Adrenal gland (tissue), 12 donors: ENCODE results near the gene PLCB1. TPM values are rescaled to one million over a fixed set of nuclear protein-coding genes. Genes with fewer than 3 reads are reported as not detected.

Source experiments
- DNase-seq, 7 donors: peaks; one replicate each; pipeline ENCODE4 v3.0.0-alpha.2; 2019 to 2020
- H3K27ac ChIP-seq, 5 donors: fragments of 200-600 bp; sonication (generic) in 4 of 5; 1 replicate in 3 of 5; 2 replicates in 2 of 5; pipeline versions ENCODE4 v1.5.1 to v1.8.0; 2016 to 2020; ENCODE audit warnings: mild to moderate bottlenecking in 1 of 5
- H3K27me3 ChIP-seq: fragments of 200-600 bp; 2 replicates; pipeline ENCODE4 v1.8.0; 2021
- H3K36me3 ChIP-seq, 2 donors: fragments of 200-600 bp; replicated peaks in 1 of 2; 1 replicate in 1 of 2; 2 replicates in 1 of 2; pipeline versions ENCODE4 v1.5.1 to v1.8.0; 2018 to 2022
- H3K4me1 ChIP-seq, 2 donors: fragments of 200-600 bp; replicated peaks in 1 of 2; 1 replicate in 1 of 2; 2 replicates in 1 of 2; pipeline versions ENCODE4 v1.5.1 to v1.8.0; 2018 to 2021
- H3K4me3 ChIP-seq, 4 donors: fragments of 200-600 bp; sonication (generic) in 3 of 4; one replicate each; pipeline ENCODE4 v1.5.1; 2016 to 2018
- H3K9me3 ChIP-seq, 3 donors: fragments of 200-600 bp; sonication (generic) in 1 of 3; replicated peaks in 1 of 3; 1 replicate in 2 of 3; 2 replicates in 1 of 3; pipeline versions ENCODE4 v1.5.1 to v1.8.0; 2016 to 2021
- POLR2A ChIP-seq, 2 donors: fragments of 450-650 bp; IDR thresholded peaks; one replicate each; pipeline ENCODE4 v1.6.1; 2017; ENCODE audit warnings: antibody characterized with exemption in 2 of 2, mild to moderate bottlenecking in 2 of 2, moderate library complexity in 1 of 2
- WGBS, 4 donors: extraction: QIAGEN DNeasy Blood & Tissue Kit in 2 of 4; methylation state at CpG; one replicate each; pipeline versions ENCODE4 v1.1.5 to v1.1.7; 2013 to 2017; 5-methylcytosine and 5-hydroxymethylcytosine counted together
- intact Hi-C, 2 donors: fragments of 100-400 bp; cut with DNase I; formaldehyde crosslinking; loops; one replicate each; pipeline versions ENCODE4 v1.14.1 to v1.15.0; 2022 to 2023
- polyA plus RNA-seq, 3 donors: library from polyadenylated mRNA; stranded (reverse); fragments of 200-250 nt in 2 of 3; fragments of 350-450 nt in 1 of 3; fragmentation: Illumina TruSeq in 1 of 3; extraction: RNeasy Lipid Tissue Mini Kit (QIAGEN cat#74804) in 1 of 3; gene quantifications; one replicate each; pipeline ENCODE4 v1.2.3, GENCODE V29; 2013 to 2014
- total RNA-seq, 9 donors: library from RNA; depleted of rRNA in 4 of 9; stranded (reverse); fragments of >200 nt in 4 of 9; fragments of 120-200 nt in 1 of 9; fragmentation: NEBNext Ultra II Directional in 1 of 9; extraction: Animal tissue kit (Norgen Biotek cat#: 25700) in 1 of 9; gene quantifications; one replicate each; pipeline versions ENCODE4 v1.1.0 to v1.2.4, GENCODE V29; 2013 to 2023
- TF ChIP-seq, protein P1 (sequence below), 6 experiments: fragments of 450-650 bp in 4 of 6; fragments of 200-600 bp in 2 of 6; sonication (generic) in 1 of 6; IDR thresholded peaks; 1 replicate in 5 of 6; 2 replicates in 1 of 6; pipeline versions ENCODE4 v1.5.1 to v1.8.0; 2016 to 2021; ENCODE audit warnings: antibody characterized with exemption in 6 of 6, mild to moderate bottlenecking in 2 of 6, moderate library complexity in 1 of 6
- donor health status: healthy with polysubstance abuse.
- donor health status: Bipolar disorder and iron deficiency.
- donor health status: DM: yes; HTN: yes; CAD: no.
- donor health status: DM: no; HTN: no; CAD: no.
- donor health status: DM: no; HTN: no; CAD: no.
- donor health status: DM: yes; HTN: yes; CAD: no.

Gene PLCB1
- total and polyA plus RNA-seq, 12 donors = 7.7 to 56.6 (median 27.9) TPM

DNA sequence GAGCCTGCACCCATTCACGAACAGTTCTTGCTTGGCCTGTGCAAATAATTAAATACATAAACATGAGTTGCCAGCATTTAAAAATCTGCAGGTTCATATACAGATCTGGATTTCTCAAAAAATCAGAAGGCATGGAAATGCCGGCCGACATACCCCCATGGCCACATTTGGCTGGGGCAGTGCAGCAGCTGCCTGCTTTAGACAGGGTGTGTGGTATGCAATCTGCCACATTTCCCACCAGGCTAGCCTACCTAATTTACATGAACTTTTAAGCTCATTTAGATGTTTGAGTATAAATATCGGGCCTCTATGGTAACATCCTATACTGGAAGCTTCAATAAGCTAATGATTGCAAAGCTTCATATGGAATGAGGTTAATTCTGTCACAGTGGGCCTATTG is 31.5 kb downstream of the PLCB1 start:
- peaks cover 0 to 8% of the 10 kb centered on the region in 2 donors for H3K4me1 ChIP-seq
- DNase-seq = no peak
- H3K9me3 ChIP-seq = no peaks in the 10 kb centered on the region
- H3K36me3 ChIP-seq = no peaks in the 10 kb centered on the region
- 94 to 96% (median 95%) methylated on average over 4 of the region's 4 CpGs for WGBS, 4 donors
- no peaks in the 10 kb centered on the region for H3K27me3 ChIP-seq
- TF ChIP-seq POLR2A (IDR thresholded peaks at IDR 0.05) = no peak
- H3K27ac ChIP-seq = no peak overlapping the region
- intact Hi-C loops = no loop called here
- H3K4me3 ChIP-seq = no peak overlapping the region

GRCh38 chr20:8166730-8167129 is 34.7 kb downstream of the PLCB1 start:
- TF ChIP-seq, protein P1, sequence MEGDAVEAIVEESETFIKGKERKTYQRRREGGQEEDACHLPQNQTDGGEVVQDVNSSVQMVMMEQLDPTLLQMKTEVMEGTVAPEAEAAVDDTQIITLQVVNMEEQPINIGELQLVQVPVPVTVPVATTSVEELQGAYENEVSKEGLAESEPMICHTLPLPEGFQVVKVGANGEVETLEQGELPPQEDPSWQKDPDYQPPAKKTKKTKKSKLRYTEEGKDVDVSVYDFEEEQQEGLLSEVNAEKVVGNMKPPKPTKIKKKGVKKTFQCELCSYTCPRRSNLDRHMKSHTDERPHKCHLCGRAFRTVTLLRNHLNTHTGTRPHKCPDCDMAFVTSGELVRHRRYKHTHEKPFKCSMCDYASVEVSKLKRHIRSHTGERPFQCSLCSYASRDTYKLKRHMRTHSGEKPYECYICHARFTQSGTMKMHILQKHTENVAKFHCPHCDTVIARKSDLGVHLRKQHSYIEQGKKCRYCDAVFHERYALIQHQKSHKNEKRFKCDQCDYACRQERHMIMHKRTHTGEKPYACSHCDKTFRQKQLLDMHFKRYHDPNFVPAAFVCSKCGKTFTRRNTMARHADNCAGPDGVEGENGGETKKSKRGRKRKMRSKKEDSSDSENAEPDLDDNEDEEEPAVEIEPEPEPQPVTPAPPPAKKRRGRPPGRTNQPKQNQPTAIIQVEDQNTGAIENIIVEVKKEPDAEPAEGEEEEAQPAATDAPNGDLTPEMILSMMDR (IDR thresholded peaks at IDR 0.05) = no peak
- TF ChIP-seq POLR2A (IDR thresholded peaks at IDR 0.05) = no peak
- H3K27ac ChIP-seq = no peak overlapping the region
- H3K9me3 ChIP-seq = no peaks in the 10 kb centered on the region
- 92 to 96% (median 93%) methylated on average over 7 of the region's 7 CpGs for WGBS, 4 donors
- no peaks in the 10 kb centered on the region for H3K36me3 ChIP-seq
- no peaks in the 10 kb centered on the region for H3K27me3 ChIP-seq
- DNase-seq = no peak
- no peak overlapping the region for H3K4me3 ChIP-seq
- intact Hi-C loops = no loop called here
- peaks cover 0 to under 1% of the 10 kb centered on the region in 2 donors for H3K4me1 ChIP-seq

DNA sequence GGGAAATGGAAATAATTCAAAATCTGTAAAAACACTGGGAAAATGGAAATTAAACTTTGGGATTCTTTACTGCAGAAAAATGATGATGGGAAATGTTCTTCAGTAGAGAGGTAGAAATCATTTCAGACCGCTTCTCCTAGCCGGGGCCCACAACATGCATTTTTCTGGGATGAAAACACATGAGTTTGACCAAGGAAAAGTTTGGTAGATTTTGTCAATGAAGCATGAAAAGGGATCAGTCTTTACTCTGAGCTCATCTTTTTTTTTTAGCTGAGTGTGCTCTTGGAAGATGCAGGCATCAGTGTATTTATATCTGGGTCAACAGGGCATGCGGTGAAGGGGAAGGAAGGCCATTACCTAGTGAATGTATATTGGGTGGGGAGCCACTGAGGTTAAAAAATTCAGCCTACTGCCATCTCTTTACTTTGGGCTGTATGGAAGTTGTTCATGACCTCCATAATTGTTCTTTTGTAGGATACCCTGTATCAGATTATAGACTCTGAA is 36.8 kb downstream of the PLCB1 start:
- intact Hi-C loops = no loop called here
- H3K27ac ChIP-seq = no peak overlapping the region
- no peaks in the 10 kb centered on the region for H3K36me3 ChIP-seq
- WGBS, 4 donors = 94 to 99% (median 96%) methylated on average over 3 of the region's 3 CpGs
- no peak for DNase-seq
- H3K4me3 ChIP-seq = no peak overlapping the region
- H3K9me3 ChIP-seq = no peaks in the 10 kb centered on the region
- no peaks in the 10 kb centered on the region for H3K4me1 ChIP-seq
- no peak for TF ChIP-seq POLR2A (IDR thresholded peaks at IDR 0.05)
- TF ChIP-seq, protein P1 (IDR thresholded peaks at IDR 0.05) = no peak
- H3K27me3 ChIP-seq = no peaks in the 10 kb centered on the region

- WGBS, 4 donors = 83 to 91% (median 90%) methylated on average over 1 of the region's 1 CpG
- no peaks in the 10 kb centered on the region for H3K27me3 ChIP-seq
- no peaks in the 10 kb centered on the region for H3K36me3 ChIP-seq
- H3K9me3 ChIP-seq = no peaks in the 10 kb centered on the region
- TF ChIP-seq, protein P1 (IDR thresholded peaks at IDR 0.05) = no peak
- TF ChIP-seq POLR2A (IDR thresholded peaks at IDR 0.05) = no peak
- no peaks in the 10 kb centered on the region for H3K4me1 ChIP-seq
- intact Hi-C loops = no loop called here
- no peak for DNase-seq
- H3K27ac ChIP-seq = no peak overlapping the region
- no peak overlapping the region for H3K4me3 ChIP-seq
Measured at GRCh38 chr20:8170921-8171320, 38.9 kb downstream of the PLCB1 start.

GRCh38 chr20:8172191-8172590 is 40.1 kb downstream of the PLCB1 start:
- WGBS, 4 donors = 87 to 96% (median 94%) methylated on average over 2 of the region's 2 CpGs
- Histone ChIP-seq H3K9me3 (no peaks in the 10 kb centered on the region), H3K36me3 (no peaks in the 10 kb centered on the region), H3K4me3 (no peak overlapping the region), H3K27ac (no peak overlapping the region), H3K4me1 (no peaks in the 10 kb centered on the region), H3K27me3 (no peaks in the 10 kb centered on the region)
- intact Hi-C loops = no loop called here
- TF ChIP-seq, protein P1 (IDR thresholded peaks at IDR 0.05) = no peak
- no peak for TF ChIP-seq POLR2A (IDR thresholded peaks at IDR 0.05)
- DNase-seq = no peak
